ENCODE data around the gene GTF2E1.

Gene GTF2E1

DNA sequence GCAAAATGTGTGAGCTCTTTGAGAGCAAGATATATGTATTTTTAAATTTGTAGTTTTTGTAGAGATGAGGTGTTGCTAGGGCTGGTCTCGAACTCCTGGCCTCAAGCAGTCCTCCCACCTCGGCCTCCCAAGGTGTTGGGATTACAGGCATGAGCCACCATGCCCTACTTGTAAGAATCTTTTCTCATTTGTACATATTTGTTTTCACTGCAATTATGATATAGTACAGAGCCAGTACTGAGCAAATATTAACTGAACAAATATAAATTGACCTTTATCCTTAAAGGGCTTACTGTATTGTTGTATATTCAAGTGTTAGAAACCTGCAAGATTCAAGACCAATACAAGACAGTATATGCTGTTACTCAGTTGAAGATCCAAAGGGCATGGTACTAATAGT is 53.4 kb downstream of the GTF2E1 start:
- DNase-seq (ENCODE audit: extremely low read depth, low read depth): no peak
- no peak overlapping the region for H3K4me3 ChIP-seq (replicated peaks; ENCODE audit: low read depth, low read length)

DNA sequence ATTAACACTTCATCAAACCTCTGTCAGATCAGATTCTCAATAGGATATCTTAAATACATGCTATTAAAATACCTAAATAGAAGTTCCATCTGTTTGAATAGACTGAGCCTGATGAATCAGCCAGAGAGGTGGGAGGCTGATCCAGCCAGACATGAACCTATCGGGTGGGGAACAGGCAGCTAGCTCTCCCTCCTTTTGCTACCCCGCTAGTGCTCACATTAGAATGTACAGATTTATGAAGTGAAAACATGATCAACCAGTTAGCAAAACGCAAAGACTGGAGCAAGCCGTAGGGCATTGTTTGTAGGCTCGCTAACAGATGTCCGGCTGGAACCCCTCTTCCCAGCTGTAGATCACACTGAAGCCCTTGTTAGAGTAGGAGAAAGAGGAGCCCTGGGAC is 54.4 kb downstream of the GTF2E1 start:
- TF ChIP-seq, protein P1, sequence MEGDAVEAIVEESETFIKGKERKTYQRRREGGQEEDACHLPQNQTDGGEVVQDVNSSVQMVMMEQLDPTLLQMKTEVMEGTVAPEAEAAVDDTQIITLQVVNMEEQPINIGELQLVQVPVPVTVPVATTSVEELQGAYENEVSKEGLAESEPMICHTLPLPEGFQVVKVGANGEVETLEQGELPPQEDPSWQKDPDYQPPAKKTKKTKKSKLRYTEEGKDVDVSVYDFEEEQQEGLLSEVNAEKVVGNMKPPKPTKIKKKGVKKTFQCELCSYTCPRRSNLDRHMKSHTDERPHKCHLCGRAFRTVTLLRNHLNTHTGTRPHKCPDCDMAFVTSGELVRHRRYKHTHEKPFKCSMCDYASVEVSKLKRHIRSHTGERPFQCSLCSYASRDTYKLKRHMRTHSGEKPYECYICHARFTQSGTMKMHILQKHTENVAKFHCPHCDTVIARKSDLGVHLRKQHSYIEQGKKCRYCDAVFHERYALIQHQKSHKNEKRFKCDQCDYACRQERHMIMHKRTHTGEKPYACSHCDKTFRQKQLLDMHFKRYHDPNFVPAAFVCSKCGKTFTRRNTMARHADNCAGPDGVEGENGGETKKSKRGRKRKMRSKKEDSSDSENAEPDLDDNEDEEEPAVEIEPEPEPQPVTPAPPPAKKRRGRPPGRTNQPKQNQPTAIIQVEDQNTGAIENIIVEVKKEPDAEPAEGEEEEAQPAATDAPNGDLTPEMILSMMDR (IDR thresholded peaks at IDR 0.05; ENCODE audit: low read depth, low read length, missing control alignments): no peak
- no peak for DNase-seq (ENCODE audit: extremely low read depth, low read depth)

More for the DNA sequence above, 53.4 kb downstream of the GTF2E1 start:
- TF ChIP-seq, protein P1 (IDR thresholded peaks at IDR 0.05; ENCODE audit: low read depth, low read length, missing control alignments): no peak

DNA sequence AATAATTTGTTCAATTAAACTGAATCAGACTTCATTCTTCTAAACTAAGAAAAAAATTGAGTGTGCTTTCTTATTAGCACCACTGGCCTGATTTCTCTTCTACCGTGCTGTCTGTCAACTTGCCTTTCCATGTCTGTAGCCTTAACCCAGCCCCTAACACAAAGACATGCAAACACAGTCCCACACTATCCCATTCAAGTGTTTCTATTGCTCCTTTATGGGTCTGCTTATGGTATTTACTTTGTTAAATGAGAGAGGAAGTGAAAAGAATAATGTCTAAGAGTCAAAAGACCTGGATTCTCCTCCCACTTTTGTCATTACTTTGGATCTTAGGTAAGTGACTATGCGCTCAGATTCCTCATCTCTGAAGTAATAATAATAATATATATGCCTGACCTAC is 55.3 kb downstream of the GTF2E1 start:
- DNase-seq (ENCODE audit: extremely low read depth, low read depth): no peak
- H3K4me3 ChIP-seq (replicated peaks; ENCODE audit: low read depth, low read length): no peak overlapping the region
- TF ChIP-seq, protein P1 (IDR thresholded peaks at IDR 0.05; ENCODE audit: low read depth, low read length, missing control alignments): no peak

More for the DNA sequence above, 54.4 kb downstream of the GTF2E1 start:
- H3K4me3 ChIP-seq (replicated peaks; ENCODE audit: low read depth, low read length): no peak overlapping the region

DNA sequence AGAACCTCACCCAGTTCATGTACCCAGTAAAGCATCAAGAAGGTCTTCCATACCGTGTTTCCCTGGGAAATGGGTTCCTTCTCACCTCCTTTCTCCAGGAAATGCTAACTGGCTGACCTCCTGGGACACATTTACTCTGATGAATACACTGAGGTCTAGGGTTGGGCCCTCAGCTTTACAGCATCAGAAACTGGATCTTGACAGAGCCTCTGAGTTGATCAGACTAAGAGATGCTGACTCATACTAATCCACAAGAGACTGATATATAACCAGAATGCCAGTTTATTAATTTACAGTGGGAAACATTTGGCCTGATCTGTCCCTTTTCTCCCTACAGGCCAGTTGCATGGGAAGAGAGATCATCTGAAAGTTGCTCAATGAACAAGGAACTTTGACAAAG is 55.8 kb downstream of the GTF2E1 start:
- H3K4me3 ChIP-seq (replicated peaks; ENCODE audit: low read depth, low read length): no peak overlapping the region
- TF ChIP-seq, protein P1 (IDR thresholded peaks at IDR 0.05; ENCODE audit: low read depth, low read length, missing control alignments): no peak
- DNase-seq (ENCODE audit: extremely low read depth, low read depth): no peak

DNA sequence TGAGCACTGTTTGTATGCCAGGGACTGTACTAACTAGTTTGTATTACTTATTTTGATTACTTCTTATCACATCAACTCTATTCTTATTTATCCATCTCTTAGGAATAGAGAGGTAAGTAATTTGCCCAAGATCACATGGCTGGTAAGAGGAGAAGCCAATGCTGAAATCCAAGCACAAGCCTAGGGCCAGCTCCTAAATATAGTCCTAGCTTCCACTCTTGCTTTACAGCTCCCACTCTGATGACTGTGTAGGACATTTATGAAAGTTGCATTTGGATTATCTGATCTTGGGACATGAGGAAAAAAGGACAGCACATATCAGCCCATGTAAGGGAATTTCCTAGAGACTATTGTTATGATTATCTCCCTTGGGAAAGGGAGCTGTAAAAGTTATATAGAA is 58.1 kb downstream of the GTF2E1 start:
- TF ChIP-seq, protein P1 (IDR thresholded peaks at IDR 0.05; ENCODE audit: low read depth, low read length, missing control alignments): no peak
- no peak for DNase-seq (ENCODE audit: extremely low read depth, low read depth)
- no peak overlapping the region for H3K4me3 ChIP-seq (replicated peaks; ENCODE audit: low read depth, low read length)

DNA sequence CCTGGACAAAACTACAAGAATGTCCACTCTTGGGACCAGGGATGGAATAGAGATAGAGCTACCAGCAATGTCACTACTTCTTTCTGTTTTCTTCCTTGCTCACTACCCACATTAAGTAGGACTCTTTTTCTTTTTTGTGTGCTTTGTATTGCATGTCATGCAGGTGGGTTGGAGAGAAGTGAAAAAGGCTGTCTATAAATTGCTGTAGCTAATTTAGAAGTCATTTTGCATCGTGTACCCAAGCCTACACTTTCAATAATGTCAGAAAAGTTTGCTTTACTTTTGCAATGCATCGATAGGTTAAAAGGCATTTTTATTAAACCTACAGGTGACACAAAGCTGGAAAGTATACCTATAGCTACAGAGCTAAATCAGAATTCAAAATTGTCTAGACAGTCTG is 58.9 kb downstream of the GTF2E1 start:
- no peak for DNase-seq (ENCODE audit: extremely low read depth, low read depth)
- H3K4me3 ChIP-seq (replicated peaks; ENCODE audit: low read depth, low read length): no peak overlapping the region
- TF ChIP-seq, protein P1 (IDR thresholded peaks at IDR 0.05; ENCODE audit: low read depth, low read length, missing control alignments): no peak

DNA sequence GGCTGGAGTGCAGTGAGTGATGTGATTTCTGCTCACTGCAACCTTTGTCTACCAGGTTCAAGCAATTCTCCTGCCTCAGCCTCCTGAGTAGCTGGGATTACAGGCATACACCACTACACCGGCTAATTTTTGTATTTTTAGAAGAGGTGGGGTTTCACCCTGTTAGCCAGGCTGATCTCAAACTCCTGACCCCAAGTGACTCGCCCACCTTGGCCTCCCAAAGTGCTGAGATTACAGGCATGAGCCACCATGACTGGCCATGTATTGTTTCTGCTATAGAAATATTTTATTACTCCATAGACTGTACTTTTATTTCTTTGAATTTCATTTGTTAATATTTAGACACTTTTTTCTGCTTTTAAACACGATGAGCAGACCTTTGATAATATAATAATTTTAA is 60.4 kb downstream of the GTF2E1 start:
- no peak overlapping the region for H3K4me3 ChIP-seq (replicated peaks; ENCODE audit: low read depth, low read length)
- no peak for DNase-seq (ENCODE audit: extremely low read depth, low read depth)
- TF ChIP-seq, protein P1 (IDR thresholded peaks at IDR 0.05; ENCODE audit: low read depth, low read length, missing control alignments): no peak
